Limb (tissue), 2 donors: ENCODE data around the gene UBE2E2.
"Not testable (repeated sequence)": the region's sequence is repeated elsewhere in the genome, so short reads cannot be mapped to it uniquely, and the experiment has no call there.

Source experiments
- DNase-seq, 2 donors: peaks; one replicate each; pipeline ENCODE4 v3.0.0-alpha.2; 2016; ENCODE audit errors: extremely low spot score in 2 of 2

UBE2E2 gene

DNA sequence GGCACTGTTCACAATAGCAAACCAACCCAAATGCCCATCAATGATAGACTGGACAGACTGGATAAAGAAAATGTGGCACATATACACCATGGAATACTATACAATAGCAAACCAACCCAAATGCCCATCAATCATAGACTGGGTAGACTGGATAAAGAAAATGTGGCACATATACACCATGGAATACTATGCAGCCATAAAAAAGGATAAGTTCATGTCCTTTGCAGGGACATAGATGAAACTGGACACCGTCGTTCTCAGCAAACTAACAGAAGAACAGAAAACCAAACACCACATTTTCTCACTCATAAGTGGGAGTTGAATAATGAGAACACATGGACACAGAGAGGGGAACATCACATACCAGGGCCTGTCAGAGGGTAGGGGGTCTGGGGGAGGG is 415.3 kb downstream of the UBE2E2 start:
- not testable (repeated sequence) for DNase-seq

GRCh38 chr3:23619705-23620637 is 416.8 kb downstream of the UBE2E2 start:
- no peak for DNase-seq

GRCh38 chr3:23620638-23621015 is 417.5 kb downstream of the UBE2E2 start:
- no peak for DNase-seq

- DNase-seq: no peak
Observed at GRCh38 chr3:23623844-23624243, 420.7 kb downstream of the UBE2E2 start.

DNA sequence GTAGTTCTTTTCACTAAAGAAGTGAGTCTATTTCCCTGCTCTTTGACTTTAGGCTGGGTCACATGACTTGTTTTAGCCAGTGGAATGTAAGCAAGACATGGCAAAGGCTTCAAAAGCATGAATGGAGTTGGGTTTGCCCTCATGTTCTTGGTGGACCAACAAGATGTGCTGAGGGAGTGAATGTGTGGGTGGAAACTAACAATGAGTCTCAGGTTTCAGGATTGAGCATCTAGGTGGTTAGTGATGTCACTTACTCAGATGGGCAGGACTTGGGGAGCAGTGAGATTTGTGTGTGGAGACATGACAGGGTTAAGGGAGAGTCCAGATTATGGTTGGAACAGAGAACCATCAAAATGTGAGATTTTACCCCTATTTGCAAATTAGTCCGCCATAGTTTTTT is 421.2 kb downstream of the UBE2E2 start:
- no peak for DNase-seq

GRCh38 chr3:23626442-23626841 is 423.3 kb downstream of the UBE2E2 start:
- DNase-seq: no peak

DNA sequence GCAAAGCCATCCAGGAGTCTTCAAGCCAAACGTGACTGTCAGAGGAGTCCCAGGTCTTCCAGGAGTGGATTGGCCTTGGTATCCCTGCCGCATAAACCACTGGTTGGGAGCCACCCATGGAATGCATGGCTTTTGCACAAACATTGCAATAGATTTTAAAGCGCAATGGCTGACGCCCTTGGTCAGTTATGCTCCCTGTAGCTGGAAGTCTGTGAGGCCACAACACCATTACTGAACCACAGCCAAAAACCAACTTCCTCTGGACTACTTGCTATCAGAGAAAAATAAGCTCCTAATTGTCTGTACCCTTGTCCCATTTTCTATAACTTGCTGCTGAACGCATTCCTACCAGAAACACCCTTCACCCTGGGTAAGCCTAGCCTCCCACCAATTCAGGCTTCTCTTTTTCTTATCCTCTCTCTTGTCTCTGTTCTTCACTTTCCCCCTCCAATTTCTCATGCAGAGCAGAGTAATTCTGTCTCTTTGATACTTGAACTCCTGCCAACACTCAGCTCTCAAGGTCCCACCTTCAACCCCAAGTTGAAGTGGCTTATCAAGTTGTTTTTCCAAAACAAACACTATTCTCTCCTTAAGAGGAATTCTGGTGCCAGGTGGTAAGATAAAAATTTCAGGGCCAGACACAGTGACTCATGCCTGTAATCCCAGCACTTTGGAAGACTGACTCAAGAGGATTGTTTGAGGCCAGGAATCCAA is 426.2 kb downstream of the UBE2E2 start:
- no peak for DNase-seq

DNA sequence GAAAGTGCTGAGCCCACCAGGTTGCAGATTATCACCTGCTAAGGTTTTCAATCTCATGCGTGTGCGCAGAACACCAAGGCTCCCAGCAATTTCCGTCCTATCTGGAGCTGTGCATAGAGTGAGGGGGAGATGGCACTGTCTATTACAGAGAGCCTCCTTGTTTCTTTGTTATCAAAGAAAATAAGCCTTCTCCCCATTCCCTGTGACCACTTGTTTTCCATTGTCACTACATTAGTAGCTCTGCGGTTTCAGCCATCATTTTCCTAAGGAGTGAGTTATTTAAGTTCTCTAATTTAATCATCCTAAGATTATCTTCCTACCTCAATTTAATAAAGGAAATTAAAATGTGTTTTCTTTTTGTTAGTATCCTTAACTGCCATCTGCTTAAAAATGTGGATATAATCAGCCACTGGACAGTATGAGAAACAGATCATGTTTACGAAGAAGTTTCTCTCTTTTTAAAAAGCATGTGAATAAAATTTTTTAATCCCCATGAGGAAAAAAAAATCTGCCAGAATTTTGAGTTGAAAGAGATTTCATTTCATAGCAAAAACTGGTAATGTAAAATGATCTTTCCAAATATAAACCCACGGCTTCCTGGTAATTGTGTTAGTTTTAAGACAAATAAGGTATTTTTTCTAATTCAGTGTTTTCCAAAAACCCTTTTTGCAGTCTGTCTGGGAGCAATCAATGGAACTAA is 430.3 kb downstream of the UBE2E2 start:
- no peak for DNase-seq

DNA sequence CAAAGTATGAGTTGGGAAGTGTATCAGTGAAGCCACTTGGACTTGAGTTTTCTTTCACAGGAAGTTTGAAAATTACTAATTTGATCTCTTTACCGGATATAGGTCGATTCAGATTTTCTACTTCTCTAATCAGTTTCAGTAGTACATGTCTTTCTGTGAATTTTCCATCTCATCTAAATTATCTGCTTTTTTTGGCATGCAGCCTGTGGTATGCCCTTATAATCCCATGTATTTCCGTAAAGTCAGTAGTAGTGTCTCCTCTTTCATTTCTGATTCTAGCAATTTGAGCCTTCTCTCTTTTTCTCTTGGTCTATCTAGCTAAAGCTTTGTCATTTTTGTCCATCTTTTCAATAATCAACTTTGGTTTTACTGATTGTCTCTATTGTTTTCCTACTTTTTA is 434.2 kb downstream of the UBE2E2 start:
- no peak for DNase-seq

GRCh38 chr3:23640471-23641146 is 437.5 kb downstream of the UBE2E2 start:
- DNase-seq: no peak
